ENCODE data around the gene ZNHIT6. TPM values are rescaled to one million over a fixed set of nuclear protein-coding genes. Genes with fewer than 3 reads are reported as not detected.
A peak's percentile ranks its signal among the peaks of the same experiment; 100 is the strongest.

Gene ZNHIT6
- total RNA-seq, 1 experiment from 2014 or later, result 14.3 TPM

DNA sequence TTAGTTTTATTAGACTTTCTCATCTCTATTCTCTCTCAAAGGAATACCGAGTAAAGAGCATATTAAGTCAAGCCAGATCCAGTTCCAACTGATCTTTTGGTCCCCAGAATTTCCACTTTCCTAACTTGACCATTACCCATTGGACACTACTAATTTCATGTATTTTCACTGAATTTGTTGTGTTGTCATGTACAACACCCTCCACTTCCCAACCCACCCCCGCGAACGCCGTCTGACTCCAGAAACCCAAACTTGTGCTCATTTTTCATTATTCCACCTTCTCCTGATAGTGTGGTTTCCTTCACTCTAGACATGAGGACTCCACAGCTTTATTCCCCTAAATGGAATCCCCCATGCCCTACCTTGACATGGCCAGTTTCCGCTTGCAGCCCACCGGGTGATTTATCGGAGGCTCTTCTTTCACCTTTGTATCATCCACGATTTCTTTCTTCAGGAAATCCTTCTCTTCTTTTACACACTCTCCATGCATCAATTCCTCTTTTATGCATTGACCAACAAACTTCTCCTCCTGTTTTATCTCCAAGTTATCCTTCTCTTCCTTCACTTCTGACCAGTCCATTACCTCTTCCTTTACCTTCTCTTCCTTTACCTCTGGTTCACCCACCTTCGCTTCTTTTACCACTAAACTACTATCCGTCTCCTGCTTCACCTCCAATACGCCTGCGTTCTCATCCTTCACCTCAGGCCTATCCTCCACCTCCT is 805 bp downstream of the ZNHIT6 start (continued):
- no peak for TF ChIP-seq ZNF671 (CRISPR knock-in tag; IDR thresholded peaks at IDR 0.05)
- TF ChIP-seq, protein P1, sequence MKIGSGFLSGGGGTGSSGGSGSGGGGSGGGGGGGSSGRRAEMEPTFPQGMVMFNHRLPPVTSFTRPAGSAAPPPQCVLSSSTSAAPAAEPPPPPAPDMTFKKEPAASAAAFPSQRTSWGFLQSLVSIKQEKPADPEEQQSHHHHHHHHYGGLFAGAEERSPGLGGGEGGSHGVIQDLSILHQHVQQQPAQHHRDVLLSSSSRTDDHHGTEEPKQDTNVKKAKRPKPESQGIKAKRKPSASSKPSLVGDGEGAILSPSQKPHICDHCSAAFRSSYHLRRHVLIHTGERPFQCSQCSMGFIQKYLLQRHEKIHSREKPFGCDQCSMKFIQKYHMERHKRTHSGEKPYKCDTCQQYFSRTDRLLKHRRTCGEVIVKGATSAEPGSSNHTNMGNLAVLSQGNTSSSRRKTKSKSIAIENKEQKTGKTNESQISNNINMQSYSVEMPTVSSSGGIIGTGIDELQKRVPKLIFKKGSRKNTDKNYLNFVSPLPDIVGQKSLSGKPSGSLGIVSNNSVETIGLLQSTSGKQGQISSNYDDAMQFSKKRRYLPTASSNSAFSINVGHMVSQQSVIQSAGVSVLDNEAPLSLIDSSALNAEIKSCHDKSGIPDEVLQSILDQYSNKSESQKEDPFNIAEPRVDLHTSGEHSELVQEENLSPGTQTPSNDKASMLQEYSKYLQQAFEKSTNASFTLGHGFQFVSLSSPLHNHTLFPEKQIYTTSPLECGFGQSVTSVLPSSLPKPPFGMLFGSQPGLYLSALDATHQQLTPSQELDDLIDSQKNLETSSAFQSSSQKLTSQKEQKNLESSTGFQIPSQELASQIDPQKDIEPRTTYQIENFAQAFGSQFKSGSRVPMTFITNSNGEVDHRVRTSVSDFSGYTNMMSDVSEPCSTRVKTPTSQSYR (CRISPR knock-in tag; IDR thresholded peaks at IDR 0.05), result no peak
- TF ChIP-seq OVOL2 (CRISPR knock-in tag; IDR thresholded peaks at IDR 0.05; ENCODE audit: borderline replicate concordance), result no peak
- TF ChIP-seq SMAD3 (CRISPR knock-in tag; IDR thresholded peaks at IDR 0.05; ENCODE audit: borderline replicate concordance), result no peak

DNA sequence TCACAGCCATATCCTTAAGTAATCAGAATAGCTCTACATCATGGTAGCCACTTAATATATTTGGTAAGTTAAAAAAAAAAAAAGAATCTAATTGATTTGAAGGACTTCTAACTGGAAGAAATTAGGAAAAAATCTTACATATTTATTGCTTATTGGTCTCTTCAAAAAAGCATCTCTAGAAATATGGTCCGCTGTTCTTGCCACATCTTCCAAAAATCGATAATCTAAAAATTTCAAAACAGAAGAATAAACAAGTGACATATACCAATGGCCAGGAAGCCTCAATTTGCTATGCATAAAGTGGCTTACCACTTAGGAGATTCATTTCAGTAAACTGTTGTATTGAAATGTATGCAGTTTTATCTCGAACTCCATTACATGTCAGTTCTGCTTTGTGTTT is 2.3 kb downstream of the ZNHIT6 start:
- ChIA-PET POLR2A (no interaction called here), CTCF (no interaction called here)
- DNase-seq (ENCODE audit: low spot score) (no peak), ATAC-seq (no peak)
- H3K36me3 Mint-ChIP-seq, result peaks cover 31% of the 10 kb centered on the region
- no peak overlapping the region for H3K27ac Mint-ChIP-seq
- no peaks in the 10 kb centered on the region for H3K27me3 Mint-ChIP-seq (ENCODE audit: low read depth)
- no peaks in the 10 kb centered on the region for H3K4me1 Mint-ChIP-seq
- TF ChIP-seq, protein P2, sequence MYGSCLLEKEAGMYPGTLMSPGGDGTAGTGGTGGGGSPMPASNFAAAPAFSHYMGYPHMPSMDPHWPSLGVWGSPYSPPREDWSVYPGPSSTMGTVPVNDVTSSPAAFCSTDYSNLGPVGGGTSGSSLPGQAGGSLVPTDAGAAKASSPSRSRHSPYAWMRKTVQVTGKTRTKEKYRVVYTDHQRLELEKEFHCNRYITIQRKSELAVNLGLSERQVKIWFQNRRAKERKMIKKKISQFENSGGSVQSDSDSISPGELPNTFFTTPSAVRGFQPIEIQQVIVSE (CRISPR knock-in tag; IDR thresholded peaks at IDR 0.05; ENCODE audit: borderline replicate concordance), result no peak
- TF ChIP-seq FOXK1 (CRISPR knock-in tag; IDR thresholded peaks at IDR 0.05), result no peak
- TF ChIP-seq EMX1 (CRISPR knock-in tag; IDR thresholded peaks at IDR 0.05), result no peak
- TF ChIP-seq, protein P3, sequence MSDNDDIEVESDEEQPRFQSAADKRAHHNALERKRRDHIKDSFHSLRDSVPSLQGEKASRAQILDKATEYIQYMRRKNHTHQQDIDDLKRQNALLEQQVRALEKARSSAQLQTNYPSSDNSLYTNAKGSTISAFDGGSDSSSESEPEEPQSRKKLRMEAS (CRISPR knock-in tag; IDR thresholded peaks at IDR 0.05), result no peak
- no peak for TF ChIP-seq ZNF671 (CRISPR knock-in tag; IDR thresholded peaks at IDR 0.05)
- no peak for TF ChIP-seq MYBL2 (CRISPR knock-in tag; IDR thresholded peaks at IDR 0.05)
- TF ChIP-seq, protein P4, sequence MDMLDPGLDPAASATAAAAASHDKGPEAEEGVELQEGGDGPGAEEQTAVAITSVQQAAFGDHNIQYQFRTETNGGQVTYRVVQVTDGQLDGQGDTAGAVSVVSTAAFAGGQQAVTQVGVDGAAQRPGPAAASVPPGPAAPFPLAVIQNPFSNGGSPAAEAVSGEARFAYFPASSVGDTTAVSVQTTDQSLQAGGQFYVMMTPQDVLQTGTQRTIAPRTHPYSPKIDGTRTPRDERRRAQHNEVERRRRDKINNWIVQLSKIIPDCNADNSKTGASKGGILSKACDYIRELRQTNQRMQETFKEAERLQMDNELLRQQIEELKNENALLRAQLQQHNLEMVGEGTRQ (CRISPR knock-in tag; IDR thresholded peaks at IDR 0.05), result no peak
- TF ChIP-seq KAT7 (CRISPR knock-in tag; IDR thresholded peaks at IDR 0.05; ENCODE audit: borderline replicate concordance), result no peak
- TF ChIP-seq, protein P5, sequence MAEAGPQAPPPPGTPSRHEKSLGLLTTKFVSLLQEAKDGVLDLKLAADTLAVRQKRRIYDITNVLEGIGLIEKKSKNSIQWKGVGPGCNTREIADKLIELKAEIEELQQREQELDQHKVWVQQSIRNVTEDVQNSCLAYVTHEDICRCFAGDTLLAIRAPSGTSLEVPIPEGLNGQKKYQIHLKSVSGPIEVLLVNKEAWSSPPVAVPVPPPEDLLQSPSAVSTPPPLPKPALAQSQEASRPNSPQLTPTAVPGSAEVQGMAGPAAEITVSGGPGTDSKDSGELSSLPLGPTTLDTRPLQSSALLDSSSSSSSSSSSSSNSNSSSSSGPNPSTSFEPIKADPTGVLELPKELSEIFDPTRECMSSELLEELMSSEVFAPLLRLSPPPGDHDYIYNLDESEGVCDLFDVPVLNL (CRISPR knock-in tag; IDR thresholded peaks at IDR 0.05; ENCODE audit: borderline replicate concordance, low read depth), result no peak
- TF ChIP-seq, protein P6, sequence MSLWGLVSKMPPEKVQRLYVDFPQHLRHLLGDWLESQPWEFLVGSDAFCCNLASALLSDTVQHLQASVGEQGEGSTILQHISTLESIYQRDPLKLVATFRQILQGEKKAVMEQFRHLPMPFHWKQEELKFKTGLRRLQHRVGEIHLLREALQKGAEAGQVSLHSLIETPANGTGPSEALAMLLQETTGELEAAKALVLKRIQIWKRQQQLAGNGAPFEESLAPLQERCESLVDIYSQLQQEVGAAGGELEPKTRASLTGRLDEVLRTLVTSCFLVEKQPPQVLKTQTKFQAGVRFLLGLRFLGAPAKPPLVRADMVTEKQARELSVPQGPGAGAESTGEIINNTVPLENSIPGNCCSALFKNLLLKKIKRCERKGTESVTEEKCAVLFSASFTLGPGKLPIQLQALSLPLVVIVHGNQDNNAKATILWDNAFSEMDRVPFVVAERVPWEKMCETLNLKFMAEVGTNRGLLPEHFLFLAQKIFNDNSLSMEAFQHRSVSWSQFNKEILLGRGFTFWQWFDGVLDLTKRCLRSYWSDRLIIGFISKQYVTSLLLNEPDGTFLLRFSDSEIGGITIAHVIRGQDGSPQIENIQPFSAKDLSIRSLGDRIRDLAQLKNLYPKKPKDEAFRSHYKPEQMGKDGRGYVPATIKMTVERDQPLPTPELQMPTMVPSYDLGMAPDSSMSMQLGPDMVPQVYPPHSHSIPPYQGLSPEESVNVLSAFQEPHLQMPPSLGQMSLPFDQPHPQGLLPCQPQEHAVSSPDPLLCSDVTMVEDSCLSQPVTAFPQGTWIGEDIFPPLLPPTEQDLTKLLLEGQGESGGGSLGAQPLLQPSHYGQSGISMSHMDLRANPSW (CRISPR knock-in tag; conservative IDR thresholded peaks at IDR 0.05; ENCODE audit: low read depth), result no peak
- TF ChIP-seq RELA (CRISPR knock-in tag; IDR thresholded peaks at IDR 0.05; ENCODE audit: borderline replicate concordance), result no peak
- TF ChIP-seq RORB (CRISPR knock-in tag; IDR thresholded peaks at IDR 0.05), result no peak
- TF ChIP-seq, protein P7, sequence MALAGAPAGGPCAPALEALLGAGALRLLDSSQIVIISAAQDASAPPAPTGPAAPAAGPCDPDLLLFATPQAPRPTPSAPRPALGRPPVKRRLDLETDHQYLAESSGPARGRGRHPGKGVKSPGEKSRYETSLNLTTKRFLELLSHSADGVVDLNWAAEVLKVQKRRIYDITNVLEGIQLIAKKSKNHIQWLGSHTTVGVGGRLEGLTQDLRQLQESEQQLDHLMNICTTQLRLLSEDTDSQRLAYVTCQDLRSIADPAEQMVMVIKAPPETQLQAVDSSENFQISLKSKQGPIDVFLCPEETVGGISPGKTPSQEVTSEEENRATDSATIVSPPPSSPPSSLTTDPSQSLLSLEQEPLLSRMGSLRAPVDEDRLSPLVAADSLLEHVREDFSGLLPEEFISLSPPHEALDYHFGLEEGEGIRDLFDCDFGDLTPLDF (CRISPR knock-in tag; IDR thresholded peaks at IDR 0.05), result no peak
- TF ChIP-seq, protein P8, sequence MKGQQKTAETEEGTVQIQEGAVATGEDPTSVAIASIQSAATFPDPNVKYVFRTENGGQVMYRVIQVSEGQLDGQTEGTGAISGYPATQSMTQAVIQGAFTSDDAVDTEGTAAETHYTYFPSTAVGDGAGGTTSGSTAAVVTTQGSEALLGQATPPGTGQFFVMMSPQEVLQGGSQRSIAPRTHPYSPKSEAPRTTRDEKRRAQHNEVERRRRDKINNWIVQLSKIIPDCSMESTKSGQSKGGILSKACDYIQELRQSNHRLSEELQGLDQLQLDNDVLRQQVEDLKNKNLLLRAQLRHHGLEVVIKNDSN (CRISPR knock-in tag; IDR thresholded peaks at IDR 0.05), result no peak
- no peak for TF ChIP-seq CBFB (CRISPR knock-in tag; IDR thresholded peaks at IDR 0.05; ENCODE audit: low read depth)
- no peak for TF ChIP-seq TEAD1 (CRISPR knock-in tag; IDR thresholded peaks at IDR 0.05)
- TF ChIP-seq JUN (CRISPR knock-in tag; IDR thresholded peaks at IDR 0.05), result no peak
- TF ChIP-seq GRHL2 (CRISPR knock-in tag; IDR thresholded peaks at IDR 0.05; ENCODE audit: insufficient replicate concordance, severe bottlenecking), result no peak
- no peaks in the 10 kb centered on the region for H3K9me3 Mint-ChIP-seq
- peak overlapping the region; percentile 21; the same call in 1 of the 2 replicates for H3K4me3 Mint-ChIP-seq

All from WTC11 (cell line).